ENCODE results near the gene HLA-DPA1.
A peak's percentile ranks its signal among the peaks of the same experiment; 100 is the strongest.
"Not testable (repeated sequence)": the region's sequence is repeated elsewhere in the genome, so short reads cannot be mapped to it uniquely, and the experiment has no call there.

Gene HLA-DPA1
- 75.6 to 255 reads per million in 2 donors for total RNA-seq

GRCh38 chr6:33073431-33073871 lies at the start of gene HLA-DPA1:
HLA-DPA1 (minus strand) TSS chr6:33073649.
- DNase-seq = no peak

- no peak for DNase-seq
These were observed 49.7 kb upstream of the HLA-DPA1 start for GRCh38 chr6:33123181-33123580.

DNA sequence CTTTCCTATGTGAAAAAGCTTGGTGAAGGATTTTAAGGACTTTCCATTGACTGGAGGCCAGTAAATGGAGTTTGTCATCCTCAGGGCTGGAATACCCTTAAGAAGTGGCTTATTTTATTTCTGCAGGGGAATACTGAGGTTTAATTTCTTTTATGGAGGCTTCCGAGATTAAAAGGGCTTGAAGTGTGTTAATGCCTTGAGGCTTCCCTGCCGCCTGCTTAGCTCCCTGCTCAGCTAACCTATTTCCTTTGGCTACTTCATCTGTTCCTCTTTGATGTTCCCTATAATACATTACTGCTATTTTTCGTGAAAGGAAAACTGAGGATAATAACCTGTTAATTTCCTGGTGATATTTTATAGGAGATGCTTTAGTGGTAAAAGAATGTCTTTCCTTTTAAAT lies 46.6 kb upstream of the HLA-DPA1 start:
- no peak for DNase-seq

DNA sequence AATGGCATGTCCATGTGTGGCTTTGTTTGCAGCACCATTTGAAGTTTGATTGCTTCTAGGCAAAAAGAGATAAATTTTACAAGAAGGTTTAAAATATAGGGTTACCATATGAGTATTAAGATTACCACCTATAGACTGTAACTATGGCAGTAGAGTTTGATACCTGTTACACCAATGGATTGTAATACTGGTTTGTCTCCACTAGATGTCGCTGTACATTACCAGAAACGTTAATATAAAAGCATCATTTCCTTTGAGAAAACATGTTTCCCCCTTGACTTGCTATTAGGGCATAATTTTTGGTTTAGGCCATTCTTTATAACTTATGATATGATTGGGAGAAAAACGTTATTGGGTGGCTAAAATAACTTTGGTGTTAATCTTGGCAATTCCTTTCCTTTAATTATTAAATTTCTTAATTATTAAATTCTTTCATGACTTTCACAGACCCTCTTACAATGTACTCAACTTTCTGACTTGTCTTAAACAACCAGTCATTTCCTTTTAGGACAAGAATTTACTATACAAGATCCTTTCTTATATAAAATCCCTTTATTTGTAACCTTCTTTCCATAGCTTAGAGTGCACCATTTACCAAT lies 45.2 kb upstream of the HLA-DPA1 start:
- DNase-seq = no peak

GRCh38 chr6:33117811-33118277 lies 44.4 kb upstream of the HLA-DPA1 start:
- DNase-seq = no peak

GRCh38 chr6:33116841-33117711 lies 43.6 kb upstream of the HLA-DPA1 start:
- no peak for DNase-seq

DNA sequence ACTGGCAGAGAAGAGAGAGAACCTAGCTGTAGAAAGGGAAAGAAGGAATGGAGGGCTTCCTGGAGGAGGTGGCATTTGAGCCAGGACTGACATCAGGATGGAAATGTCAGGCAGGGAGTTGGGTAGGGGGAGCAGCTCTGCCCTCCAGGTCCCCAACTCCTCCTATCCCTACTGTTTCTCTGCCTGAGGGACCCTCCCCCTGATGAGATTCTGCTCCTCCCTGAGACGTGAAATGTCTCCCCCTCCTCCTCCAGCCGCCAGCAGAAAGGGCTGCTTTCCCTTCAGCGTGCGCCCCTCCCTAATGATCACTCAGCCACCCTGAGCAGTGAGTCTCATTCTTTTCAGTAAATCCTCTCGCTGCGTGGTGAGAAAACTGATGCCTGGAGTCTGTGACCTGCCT lies 43.0 kb upstream of the HLA-DPA1 start:
- DNase-seq = no peak

- no peak for DNase-seq
These were observed 41.0 kb upstream of the HLA-DPA1 start for GRCh38 chr6:33114406-33114805.

DNA sequence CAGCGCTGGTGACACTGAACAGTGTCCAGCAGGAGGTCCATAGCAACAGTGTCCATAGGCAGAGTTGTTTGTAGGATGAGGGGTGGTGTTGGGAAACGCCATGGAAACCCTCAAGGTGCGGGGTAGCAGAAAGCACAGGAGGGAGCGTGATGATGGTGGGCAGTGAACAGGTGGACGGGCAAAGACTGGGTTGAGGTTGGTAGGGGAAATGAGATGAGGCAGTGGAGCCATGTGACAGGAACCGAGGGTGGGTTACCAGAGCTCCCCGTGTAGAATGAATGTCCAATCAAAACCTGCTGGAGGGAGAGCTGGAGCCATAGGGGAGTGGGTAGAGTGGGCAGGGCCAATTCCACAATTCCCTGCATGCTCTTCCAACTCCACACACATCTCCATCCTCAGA lies 40.3 kb upstream of the HLA-DPA1 start:
- no peak for DNase-seq

DNA sequence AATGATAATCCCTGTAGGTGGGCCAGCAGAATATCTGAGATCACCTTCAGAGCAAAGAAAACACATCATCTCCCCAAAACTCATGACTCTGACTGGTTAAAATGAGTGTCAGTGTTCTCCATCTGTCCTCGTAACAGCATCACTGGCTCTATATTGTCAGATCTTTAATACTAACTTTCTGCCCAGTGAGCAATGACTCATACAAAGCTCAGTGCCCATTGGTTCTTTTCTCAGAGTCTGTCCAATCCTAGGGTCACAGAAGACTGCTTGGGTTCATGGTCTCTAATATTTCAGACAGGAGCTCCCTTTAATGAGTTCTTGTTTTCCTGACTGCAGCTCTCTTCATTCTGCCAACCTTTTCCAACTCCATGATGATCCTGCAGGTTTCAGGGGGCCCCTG lies 38.7 kb upstream of the HLA-DPA1 start:
- DNase-seq = no peak

- no peak for DNase-seq
These were observed 34.9 kb upstream of the HLA-DPA1 start for GRCh38 chr6:33108307-33108706.

DNA sequence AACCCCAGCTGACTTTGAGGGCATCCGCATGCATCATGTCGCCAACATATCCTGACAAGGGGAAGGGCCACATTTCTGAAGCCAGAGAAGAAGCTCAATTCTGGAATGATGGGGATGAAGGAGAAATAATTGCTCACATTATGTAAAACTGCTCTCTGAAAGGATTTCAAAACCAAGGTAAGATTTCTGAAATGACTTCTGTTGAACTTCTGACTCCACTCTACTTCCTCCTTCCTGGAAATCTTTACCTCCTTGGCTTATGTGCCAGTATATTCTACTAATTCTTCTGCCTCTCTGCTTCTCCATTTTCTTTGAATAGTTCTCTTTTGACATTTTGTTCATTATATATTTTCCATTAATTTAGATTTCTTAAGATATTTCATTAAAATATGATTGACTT lies 34.2 kb upstream of the HLA-DPA1 start:
- no peak for DNase-seq

GRCh38 chr6:33105916-33106871 lies 32.7 kb upstream of the HLA-DPA1 start:
- no peak for DNase-seq

DNA sequence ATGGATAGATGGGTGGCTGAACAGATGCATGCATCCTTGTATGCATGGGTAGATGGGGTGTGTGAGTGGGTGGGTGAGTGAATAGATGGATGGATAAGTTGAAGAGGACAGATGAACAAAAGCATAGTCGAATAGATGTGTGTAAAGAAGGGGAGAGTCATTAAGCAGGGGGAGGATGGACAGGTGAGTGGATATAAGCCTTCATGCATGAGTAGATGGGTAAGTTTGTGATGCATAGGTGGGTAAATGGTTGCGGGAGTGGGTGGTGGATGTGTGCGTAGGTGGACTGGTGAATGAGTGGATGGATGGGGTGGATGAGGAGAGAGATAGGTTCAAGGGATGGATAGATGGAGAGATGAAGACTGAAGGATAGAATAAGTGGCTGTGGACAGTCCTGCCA lies 31.9 kb upstream of the HLA-DPA1 start:
- no peak for DNase-seq

GRCh38 chr6:33104887-33105286 lies 31.4 kb upstream of the HLA-DPA1 start:
- DNase-seq = no peak

- no peak for DNase-seq
These were observed 30.3 kb upstream of the HLA-DPA1 start for GRCh38 chr6:33103776-33104175.

DNA sequence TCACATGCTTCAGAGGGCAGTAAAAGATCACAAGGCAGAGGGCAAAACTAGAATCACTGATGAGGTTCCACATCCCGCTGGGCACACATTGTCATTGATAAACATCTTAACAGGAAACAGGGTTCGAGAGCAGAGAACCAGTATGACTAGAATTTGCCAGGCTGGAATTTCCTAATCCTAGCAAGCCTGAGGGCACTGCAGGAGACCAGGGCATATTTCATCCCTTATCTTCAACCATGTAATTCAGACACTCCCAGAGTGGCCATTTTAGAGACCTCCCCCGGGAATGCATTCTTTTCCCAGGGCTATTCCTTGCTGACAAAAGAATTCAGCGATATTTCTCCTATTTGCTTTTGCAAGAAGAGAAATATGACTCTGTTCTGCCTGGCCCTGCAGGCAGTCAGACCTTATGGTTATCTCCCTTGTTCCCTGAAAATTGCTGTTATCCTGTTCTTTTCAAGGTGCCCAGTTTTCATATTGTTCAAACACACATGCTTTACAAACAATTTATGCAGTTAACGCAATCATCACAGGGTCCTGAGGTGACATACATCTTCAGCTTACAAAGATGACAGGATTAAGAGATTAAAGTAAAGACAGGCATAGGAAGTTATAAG lies 27.8 kb upstream of the HLA-DPA1 start:
- DNase-seq = not testable (repeated sequence)

- DNase-seq = no peak
These were observed 22.2 kb upstream of the HLA-DPA1 start for GRCh38 chr6:33095681-33096080.

GRCh38 chr6:33093855-33094254 lies 20.4 kb upstream of the HLA-DPA1 start:
- no peak for DNase-seq

- DNase-seq = no peak
These were observed 18.9 kb upstream of the HLA-DPA1 start for GRCh38 chr6:33092385-33092784.

- DNase-seq = peak; percentile 18
These were observed 18.5 kb upstream of the HLA-DPA1 start for GRCh38 chr6:33091957-33092356.

DNA sequence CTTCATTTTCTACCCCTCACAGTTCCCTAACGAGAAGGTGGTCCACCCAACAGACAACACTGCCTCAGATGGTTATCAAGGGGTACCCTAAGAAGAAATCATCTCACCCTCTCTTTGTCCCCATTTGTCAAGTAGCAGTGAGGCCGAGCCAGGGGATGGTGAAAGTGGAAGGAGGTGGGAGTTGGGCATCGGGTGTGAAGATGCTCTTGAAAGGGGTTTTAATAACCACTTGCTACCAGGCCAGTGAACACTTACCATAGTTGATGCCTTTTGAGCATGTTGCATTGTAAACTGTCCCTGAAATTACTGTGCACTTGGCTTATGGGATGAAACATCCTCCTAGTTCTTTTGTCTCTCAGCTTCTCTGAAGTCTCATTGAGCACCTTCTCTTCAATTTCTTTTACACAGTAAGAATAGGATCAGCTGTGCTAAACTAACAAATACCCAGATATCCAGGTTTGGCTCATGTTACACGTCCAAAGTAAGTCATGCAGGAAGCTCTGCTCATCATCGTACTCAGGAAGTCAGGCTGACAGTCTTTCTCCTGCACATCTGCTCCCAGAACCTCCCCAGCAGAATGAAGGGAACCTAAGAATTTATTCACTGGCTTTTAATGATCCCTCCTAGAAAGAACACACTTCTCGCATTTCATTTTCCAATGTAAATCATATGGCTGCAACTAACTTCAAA lies 15.6 kb upstream of the HLA-DPA1 start:
- DNase-seq = no peak
